C4-2B (cell line): ENCODE data around the gene RMND1.

ENCODE experiments used
- H3K27ac ChIP-seq: fragments of 450-650 bp; 2 replicates; pipeline ENCODE4 v1.5.1; 2017
- ZFX ChIP-seq: fragments of 450-650 bp; IDR thresholded peaks from 2 replicates; pipeline ENCODE4 v1.6.1; 2017
- TF ChIP-seq, protein P1 (sequence below): fragments of 450-650 bp; conservative IDR thresholded peaks from 2 replicates; pipeline ENCODE4 v1.5.1; 2017; ENCODE audit warnings: mild to moderate bottlenecking

The RMND1 gene

DNA sequence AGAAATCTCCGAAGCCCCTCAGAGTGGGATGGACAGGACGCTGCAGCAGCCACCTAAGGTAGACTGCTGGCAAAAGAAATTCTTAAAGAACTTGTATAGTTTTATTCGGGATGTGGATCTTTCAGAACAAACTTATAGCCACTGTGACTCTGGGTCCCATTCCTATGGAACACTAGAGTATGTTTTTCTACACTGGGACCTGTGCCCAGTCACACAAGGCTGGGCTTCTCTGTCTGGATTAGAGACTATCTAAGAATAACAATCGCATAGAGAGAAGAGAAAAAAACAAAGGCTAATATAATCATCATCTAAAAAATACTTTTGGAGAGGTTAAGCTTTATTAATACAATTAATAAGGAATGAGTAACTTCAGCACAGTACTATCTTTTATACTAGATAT lies 28.9 kb downstream of the RMND1 start:
- no peak overlapping the region for H3K27ac ChIP-seq
- no peak for TF ChIP-seq ZFX
- TF ChIP-seq, protein P1, sequence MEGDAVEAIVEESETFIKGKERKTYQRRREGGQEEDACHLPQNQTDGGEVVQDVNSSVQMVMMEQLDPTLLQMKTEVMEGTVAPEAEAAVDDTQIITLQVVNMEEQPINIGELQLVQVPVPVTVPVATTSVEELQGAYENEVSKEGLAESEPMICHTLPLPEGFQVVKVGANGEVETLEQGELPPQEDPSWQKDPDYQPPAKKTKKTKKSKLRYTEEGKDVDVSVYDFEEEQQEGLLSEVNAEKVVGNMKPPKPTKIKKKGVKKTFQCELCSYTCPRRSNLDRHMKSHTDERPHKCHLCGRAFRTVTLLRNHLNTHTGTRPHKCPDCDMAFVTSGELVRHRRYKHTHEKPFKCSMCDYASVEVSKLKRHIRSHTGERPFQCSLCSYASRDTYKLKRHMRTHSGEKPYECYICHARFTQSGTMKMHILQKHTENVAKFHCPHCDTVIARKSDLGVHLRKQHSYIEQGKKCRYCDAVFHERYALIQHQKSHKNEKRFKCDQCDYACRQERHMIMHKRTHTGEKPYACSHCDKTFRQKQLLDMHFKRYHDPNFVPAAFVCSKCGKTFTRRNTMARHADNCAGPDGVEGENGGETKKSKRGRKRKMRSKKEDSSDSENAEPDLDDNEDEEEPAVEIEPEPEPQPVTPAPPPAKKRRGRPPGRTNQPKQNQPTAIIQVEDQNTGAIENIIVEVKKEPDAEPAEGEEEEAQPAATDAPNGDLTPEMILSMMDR, result no peak

DNA sequence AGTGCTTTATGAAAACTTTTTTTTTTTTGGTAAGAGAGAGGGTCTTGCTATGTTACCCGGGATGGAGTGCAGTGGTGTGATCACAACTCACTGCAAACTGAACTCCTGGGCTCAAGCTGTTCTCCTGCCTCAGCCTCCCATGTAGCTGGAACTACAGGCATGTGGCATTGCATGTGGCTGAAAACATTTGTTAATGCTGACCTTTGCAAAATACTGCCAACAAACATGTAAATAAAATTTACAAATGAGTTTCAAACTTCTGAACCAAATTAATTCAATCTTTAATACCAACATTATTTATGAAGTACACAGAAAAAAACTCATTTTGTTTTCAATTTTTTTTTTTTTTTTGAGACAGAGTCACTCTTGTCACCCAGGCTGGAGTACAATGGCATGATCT lies 34.4 kb downstream of the RMND1 start:
- TF ChIP-seq, protein P1, result no peak
- TF ChIP-seq ZFX, result no peak
- no peak overlapping the region for H3K27ac ChIP-seq

DNA sequence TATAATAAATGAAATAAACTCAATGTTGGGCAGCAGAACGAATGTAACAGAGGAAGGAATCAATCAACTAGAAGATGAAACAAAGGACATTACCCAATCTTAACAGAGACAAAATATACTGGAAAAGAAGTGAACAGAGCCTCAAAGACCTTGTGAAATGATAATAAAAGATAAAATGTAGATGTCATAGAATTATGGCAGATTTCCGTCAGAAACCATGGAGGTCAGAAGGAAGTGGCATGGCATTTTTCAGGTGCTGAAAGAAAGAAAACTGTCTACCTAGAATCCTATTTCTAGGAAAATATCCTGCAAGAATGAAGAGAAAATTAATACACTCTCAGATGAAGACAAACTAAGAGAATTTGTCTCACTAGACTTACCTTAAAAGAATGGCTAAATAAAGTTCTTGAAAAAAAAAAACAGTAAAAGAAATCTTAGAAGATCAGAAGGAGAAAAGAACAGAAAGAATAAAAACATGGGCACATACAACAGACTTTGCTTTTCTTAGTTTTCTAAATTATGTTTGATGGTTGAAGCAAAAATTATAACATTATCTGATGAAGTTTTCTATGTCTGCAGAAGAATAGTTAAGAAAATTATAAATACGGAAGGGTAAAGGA lies 37.2 kb downstream of the RMND1 start:
- TF ChIP-seq ZFX, result no peak
- TF ChIP-seq, protein P1, result no peak
- H3K27ac ChIP-seq, result no peak overlapping the region

DNA sequence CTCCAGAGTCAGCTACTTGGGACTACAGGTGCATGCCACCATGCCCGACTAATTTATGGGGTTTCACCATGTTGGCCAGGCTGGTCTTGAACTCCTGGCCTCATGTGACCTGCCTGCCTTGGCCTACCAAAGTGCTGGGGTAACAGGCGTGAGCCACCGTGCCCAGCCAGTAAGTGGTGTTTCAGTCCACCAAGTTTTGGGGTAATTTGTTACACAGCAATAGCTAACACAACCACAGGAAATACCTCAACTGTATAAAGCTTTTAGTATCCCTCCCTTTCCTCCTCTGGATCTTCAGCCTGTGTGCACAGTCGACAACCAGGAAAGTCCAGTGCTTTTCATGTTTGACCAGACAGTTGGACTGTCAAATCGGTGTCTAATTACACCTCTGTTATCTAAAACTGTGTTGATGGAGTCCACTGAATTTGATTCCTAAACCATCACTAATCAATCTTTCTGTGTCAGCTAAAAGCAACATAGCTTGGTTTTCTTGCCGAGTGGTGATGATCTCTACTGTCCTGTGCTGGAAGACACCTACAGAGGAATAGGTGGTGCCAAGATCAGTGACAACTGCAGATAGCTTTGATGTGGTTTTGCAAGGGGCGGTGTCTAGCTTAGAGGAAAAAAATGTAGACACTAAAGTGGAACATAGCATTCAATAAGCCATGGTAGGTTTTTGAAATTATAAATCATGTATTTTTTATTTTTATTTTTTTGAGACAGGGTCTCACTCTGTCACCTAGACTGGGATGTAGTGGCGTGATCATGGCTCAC lies 38.4 kb downstream of the RMND1 start:
- TF ChIP-seq ZFX, result no peak
- TF ChIP-seq, protein P1, result no peak
- no peak overlapping the region for H3K27ac ChIP-seq

DNA sequence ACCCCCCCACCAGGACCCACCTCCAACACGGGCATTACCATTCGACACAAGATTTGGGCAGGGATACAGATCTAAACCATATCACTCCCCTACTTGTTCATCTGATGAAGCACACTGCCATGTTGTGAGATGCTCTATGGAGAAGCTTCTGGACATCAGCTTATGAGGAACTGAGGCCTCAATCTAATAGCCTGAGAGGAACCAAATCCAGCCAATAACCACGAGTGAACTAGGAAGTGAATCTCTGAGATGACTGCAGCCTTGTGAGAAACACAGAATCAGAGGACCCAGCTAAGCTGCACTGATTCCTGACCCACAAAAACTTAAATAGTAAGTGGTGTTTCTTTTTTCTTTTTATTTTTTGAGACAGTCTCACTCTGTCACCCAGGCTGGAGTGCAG lies 39.0 kb downstream of the RMND1 start:
- no peak overlapping the region for H3K27ac ChIP-seq
- TF ChIP-seq, protein P1, result no peak

DNA sequence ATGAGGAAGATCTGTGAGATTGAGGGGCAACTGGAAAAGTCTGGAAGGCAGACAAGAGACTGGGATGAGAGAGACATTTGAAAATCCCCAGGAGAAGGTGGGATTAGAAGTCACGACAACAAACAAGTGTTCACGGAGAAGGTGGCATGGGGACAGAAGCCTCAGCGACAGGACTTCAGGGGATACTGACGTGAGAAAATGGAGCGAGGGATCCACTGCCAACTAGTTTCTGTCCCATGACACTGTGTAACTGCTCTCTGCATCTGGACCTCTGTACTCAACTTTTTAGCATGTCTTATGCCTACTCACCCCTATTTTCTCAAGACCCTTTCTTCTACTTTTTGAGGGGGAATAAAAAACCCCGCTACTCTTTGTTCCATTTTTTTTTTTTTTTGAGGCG lies 42.2 kb downstream of the RMND1 start:
- TF ChIP-seq, protein P1, result no peak
- TF ChIP-seq ZFX, result no peak
- H3K27ac ChIP-seq, result no peak overlapping the region

DNA sequence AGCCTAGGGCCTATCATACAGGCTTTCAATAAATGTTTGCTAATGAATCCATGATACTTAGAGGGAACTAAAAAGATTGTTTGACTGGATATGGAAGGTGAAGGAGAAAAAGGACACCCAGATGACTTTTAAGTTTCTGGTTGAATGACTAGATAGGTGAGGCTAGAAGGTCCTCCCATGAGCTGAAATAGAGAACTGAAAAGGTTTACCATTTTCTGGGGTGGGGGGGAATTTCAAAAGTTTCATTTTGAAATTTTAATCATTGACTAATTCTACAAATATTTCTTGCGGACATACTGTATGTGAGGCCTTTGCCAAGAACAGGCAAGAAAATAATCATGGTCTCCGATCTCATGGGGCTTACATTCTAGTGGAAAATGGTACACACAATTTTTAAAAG lies 42.7 kb downstream of the RMND1 start:
- no peak overlapping the region for H3K27ac ChIP-seq
- TF ChIP-seq, protein P1, result no peak
- TF ChIP-seq ZFX, result no peak
